ENCODE data around the gene MKI67. TPM values are rescaled to one million over a fixed set of nuclear protein-coding genes. Genes with fewer than 3 reads are reported as not detected.

The MKI67 gene
- total and polyA plus RNA-seq, 9 of the 15 experiments (the other 6 are each of a cell fraction or from before 2014, with no cell fraction given) = 11.8 to 86.5 (median 36.0) TPM

- Histone ChIP-seq H3K9me3 (replicated peaks; ENCODE audit: control insufficient read depth, insufficient read depth, low read depth, low read length) (no peaks in the 10 kb centered on the region), H2AFZ (ENCODE audit: low read depth, low read length) (no peak overlapping the region), H3K79me2 (ENCODE audit: control insufficient read depth, insufficient read depth, low read length) (no peaks in the 10 kb centered on the region), H3K27ac (ENCODE audit: extremely low read depth, low read depth, low read length) (no peak overlapping the region), H4K20me1 (replicated peaks; ENCODE audit: control insufficient read depth, insufficient read depth, low read length) (no peaks in the 10 kb centered on the region), H3K4me2 (ENCODE audit: insufficient read depth, low read length) (no peak overlapping the region), H3K4me1 (replicated peaks in 1 of 2; ENCODE audit: control insufficient read depth in 2 of 2, insufficient read depth in 2 of 2, low read length in 2 of 2) (peaks cover 0 to 5% of the 10 kb centered on the region in 2 experiments; a peak in 2 of 5 replicates), H3K9ac (ENCODE audit: insufficient read depth in 1 of 2, low read depth in 2 of 2, low read length in 2 of 2) (no peak overlapping the region), H3K4me3 (no peak overlapping the region), H3K27me3 (ENCODE audit: control insufficient read depth in 2 of 2, insufficient read depth in 2 of 2, low read length in 2 of 2) (peaks cover 3 to 29% of the 10 kb centered on the region in 2 experiments; a peak in 4 of 5 replicates), H3K36me3 (ENCODE audit: control insufficient read depth, insufficient read depth, low read length) (no peaks in the 10 kb centered on the region), H3K9me1 (ENCODE audit: control insufficient read depth, insufficient read depth, low read length) (no peaks in the 10 kb centered on the region)
- intact Hi-C loops (cut with micrococcal nuclease) (no loop called here), in situ Hi-C loops (cut with MboI) (no loop called here)
- 0% methylated on average over 6 of the region's 6 CpGs for WGBS (ENCODE audit: insufficient coverage, low coverage, missing lambda C conversion rate)
- FAIRE-seq (no peak), DNase-seq (ENCODE audit: extremely low read depth in 1 of 4, low spot score in 3 of 4) (no peak), ATAC-seq (no peak)
- BruUV-seq (replicated peaks) = no TSS peak
- ChIA-PET POLR2A (interaction anchor here (0.9 kb wide), 1 partner anchor 12 kb away, joined by 3 read pairs; no protein-coding TSS in a partner anchor), CTCF (ENCODE audit: low intra/inter-chr PET ratio) (no interaction called here)
- TF ChIP-seq FIP1L1 (IDR thresholded peaks at IDR 0.05; ENCODE audit: low read depth, low read length, poor library complexity, severe bottlenecking) (no peak), CHD4 (IDR thresholded peaks at IDR 0.05; ENCODE audit: insufficient read depth, insufficient replicate concordance, low read depth, low read length, poor library complexity, severe bottlenecking) (no peak), ZBTB40 (IDR thresholded peaks at IDR 0.05) (no peak), ZBTB40 (CRISPR knock-in tag; IDR thresholded peaks at IDR 0.05) (no peak), RERE (CRISPR knock-in tag; IDR thresholded peaks at IDR 0.05; ENCODE audit: borderline replicate concordance) (no peak), ZNF146 (CRISPR knock-in tag; IDR thresholded peaks at IDR 0.05; ENCODE audit: unreplicated experiment) (no peak)
Observed at GRCh38 chr10:128072046-128072445, 54.2 kb downstream of the MKI67 start.

Data from K562 (cell line).